ENCODE measurements around the gene DHDH.

DNA sequence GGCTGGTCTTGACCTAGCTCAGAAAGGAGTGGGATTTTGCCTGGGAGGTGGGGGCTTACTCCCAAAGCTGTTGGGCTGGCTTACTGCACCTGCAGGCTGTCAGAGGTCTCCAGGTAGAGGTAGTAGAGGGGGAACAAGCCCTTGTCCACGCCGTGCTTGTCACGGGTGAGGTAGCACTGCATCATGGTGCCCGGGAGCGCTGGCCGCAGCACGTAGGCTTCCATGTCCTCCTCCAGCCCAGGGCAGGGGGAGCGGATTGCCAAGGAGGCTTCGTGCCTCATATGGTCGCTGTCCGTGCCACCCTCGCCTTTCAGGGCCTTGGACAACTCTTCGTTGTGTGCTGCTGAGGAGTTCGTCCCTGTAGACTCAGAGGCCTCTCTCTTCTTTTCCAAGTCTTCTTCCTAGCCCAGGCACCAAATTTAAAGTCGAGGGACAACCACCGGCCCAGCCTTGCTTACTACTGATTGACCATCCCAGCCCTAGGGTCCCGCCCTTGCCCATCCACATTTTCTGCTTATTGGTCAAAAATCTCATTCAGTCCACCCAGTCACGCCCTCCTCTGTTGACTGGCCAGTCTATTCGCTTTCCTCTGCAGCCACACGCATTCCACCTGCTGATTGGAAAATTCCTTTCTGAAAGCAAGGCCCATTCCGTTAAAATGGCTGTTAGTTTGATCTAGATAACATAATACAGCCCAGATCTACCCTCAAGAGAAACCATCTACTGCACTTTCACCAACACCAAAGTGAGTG, 45.5 kb upstream of the DHDH start:
- TF ChIP-seq POLR2AphosphoS5 (IDR thresholded peaks at IDR 0.05; ENCODE audit: low read depth, low read length) (no peak), POLR2A (IDR thresholded peaks at IDR 0.05; ENCODE audit: low read depth, low read length) (no peak), TAF1 (IDR thresholded peaks at IDR 0.05; ENCODE audit: borderline replicate concordance, low read depth, low read length) (no peak)

Data from GM12892 (cell line).